Panc1 (cell line): ENCODE results near the gene CYFIP2. TPM values are rescaled to one million over a fixed set of nuclear protein-coding genes. Genes with fewer than 3 reads are reported as not detected.

ENCODE experiments used
- ATAC-seq: fragments of 200-7000 bp; cut with Tn5 transposase; 2 replicates; pipeline ENCODE4 v1.9.1; 2020; ENCODE audit warnings: mild to moderate bottlenecking, moderate library complexity
- BruUV-seq: library from RNA; stranded (reverse); fragments of 400-500 nt; replicated peaks from 2 replicates; lab custom pipeline; 2021; lab: Mats Ljungman, UMichigan
- CTCF ChIA-PET: fragments of 300-600 bp; sonication (Branson Sonifier 250); formaldehyde crosslinking; loops from one replicate; lab custom pipeline; 2022; ENCODE audit warnings: antibody characterized with exemption; lab: Charles Lee
- POLR2A ChIA-PET: fragments of 300-600 bp; sonication (Branson Sonifier 250); formaldehyde crosslinking; loops from one replicate; lab custom pipeline; 2022; ENCODE audit warnings: antibody characterized with exemption; lab: Charles Lee
- DNase-seq: peaks from one replicate; pipeline ENCODE4 v3.0.0-alpha.2; 2010; ENCODE audit warnings: low read depth, low spot score
- H3K27ac ChIP-seq: 2 replicates; pipeline ENCODE4 v1.5.1; 2011; ENCODE audit warnings: mild to moderate bottlenecking, low read length, inconsistent platforms
- H3K27me3 ChIP-seq: fragments of 200-500 bp; sonication (Bioruptor generic); 2 replicates; pipeline ENCODE4 v1.6.0; 2014; ENCODE audit warnings: low read length, inconsistent platforms; ENCODE audit not compliant: control insufficient read depth, insufficient read depth
- H3K36me3 ChIP-seq: fragments of 200-500 bp; sonication (Bioruptor generic); 2 replicates; pipeline ENCODE4 v1.5.1; 2014; ENCODE audit warnings: inconsistent platforms, mild to moderate bottlenecking, low read length, moderate library complexity; ENCODE audit not compliant: control insufficient read depth, insufficient read depth
- H3K4me1 ChIP-seq: 2 replicates; pipeline ENCODE4 v1.5.1; 2011; ENCODE audit warnings: inconsistent platforms, mild to moderate bottlenecking, low read length, moderate library complexity; ENCODE audit not compliant: control insufficient read depth, insufficient read depth
- H3K4me3 ChIP-seq, 2 experiments: 2 replicates each; pipeline ENCODE4 v1.5.1; 2011 to 2012; ENCODE audit warnings: low read depth in 2 of 2, low read length in 2 of 2, mild to moderate bottlenecking in 2 of 2, inconsistent platforms in 1 of 2, moderate library complexity in 1 of 2
- H3K9me3 ChIP-seq: fragments of 200-500 bp; sonication (Bioruptor generic); 2 replicates; pipeline ENCODE4 v1.5.1; 2014; ENCODE audit warnings: low read depth, mild to moderate bottlenecking, inconsistent platforms, low read length, moderate library complexity; ENCODE audit not compliant: control insufficient read depth, insufficient read depth
- CTCF ChIP-seq: fragments of 450-650 bp; IDR thresholded peaks from 2 replicates; pipeline ENCODE4 v1.5.1; 2017; ENCODE audit warnings: mild to moderate bottlenecking
- POLR2AphosphoS5 ChIP-seq: IDR thresholded peaks from 2 replicates; pipeline ENCODE4 v1.6.1; 2012; ENCODE audit warnings: mild to moderate bottlenecking, low read depth, low read length, moderate library complexity
- REST ChIP-seq, 2 experiments: IDR thresholded peaks; 2 replicates each; pipeline ENCODE4 v1.6.1; 2011 to 2012; ENCODE audit warnings: low read depth in 2 of 2, control low read depth in 1 of 2, low read length in 1 of 2, mild to moderate bottlenecking in 1 of 2, moderate library complexity in 1 of 2; ENCODE audit not compliant: insufficient read depth in 1 of 2
- SIN3A ChIP-seq: IDR thresholded peaks from 2 replicates; pipeline ENCODE4 v1.6.1; 2012; ENCODE audit warnings: low read depth, mild to moderate bottlenecking, low read length, moderate library complexity, borderline replicate concordance; ENCODE audit not compliant: insufficient read depth
- TCF7L2 ChIP-seq: IDR thresholded peaks from 2 replicates; pipeline ENCODE4 v1.6.1; 2011; ENCODE audit warnings: mild to moderate bottlenecking, low read depth, low read length, inconsistent platforms
- in situ Hi-C: cut with HindIII; loops from 2 replicates; pipeline ENCODE4 v1.10.0; 2016; ENCODE audit warnings: low sequenced_read_pairs, low pct_unique_long_range_greater_than_20kb
- intact Hi-C: fragments of 100-400 bp; cut with micrococcal nuclease; formaldehyde crosslinking; loops from one replicate; pipeline ENCODE4 v1.10.0; 2022; ENCODE audit not compliant: unreplicated experiment
- total RNA-seq: library from RNA; stranded (reverse); gene quantifications from one replicate; pipeline ENCODE4 v1.2.1, GENCODE V29; 2021; ENCODE audit not compliant: unreplicated experiment

Gene CYFIP2
- total RNA-seq, 1 experiment from 2014 or later, result 0.80 TPM

GRCh38 chr5:157358871-157359270 is 92.9 kb downstream of the CYFIP2 start:
- Histone ChIP-seq H3K36me3 (no peaks in the 10 kb centered on the region), H3K4me3 (no peak overlapping the region), H3K4me1 (no peaks in the 10 kb centered on the region), H3K27me3 (no peaks in the 10 kb centered on the region), H3K9me3 (no peaks in the 10 kb centered on the region), H3K27ac (no peak overlapping the region)
- intact Hi-C loops, result no loop called here
- BruUV-seq, result no TSS peak
- no peak for ATAC-seq
- ChIA-PET POLR2A (no interaction called here), CTCF (no interaction called here)
- no peak for DNase-seq
- in situ Hi-C loops, result no loop called here
- no peak for TF ChIP-seq TCF7L2
- TF ChIP-seq CTCF, result no peak
- no peak for TF ChIP-seq POLR2AphosphoS5
- TF ChIP-seq SIN3A, result no peak
- no peak for TF ChIP-seq REST (IDR thresholded peaks at IDR 0.05; ENCODE audit: insufficient read depth in 1 of 2, low read depth in 2 of 2, low read length in 1 of 2)

- Histone ChIP-seq H3K27me3 (no peaks in the 10 kb centered on the region), H3K27ac (no peak overlapping the region), H3K9me3 (no peaks in the 10 kb centered on the region), H3K36me3 (no peaks in the 10 kb centered on the region), H3K4me1 (no peaks in the 10 kb centered on the region), H3K4me3 (no peak overlapping the region)
- DNase-seq (no peak), ATAC-seq (no peak)
- TF ChIP-seq CTCF (no peak), POLR2AphosphoS5 (no peak), REST (IDR thresholded peaks at IDR 0.05; ENCODE audit: insufficient read depth in 1 of 2, low read depth in 2 of 2, low read length in 1 of 2) (no peak), SIN3A (no peak), TCF7L2 (no peak)
- CTCF ChIA-PET, result no interaction called here
- intact Hi-C loops (no loop called here), in situ Hi-C loops (no loop called here)
- no TSS peak for BruUV-seq
- POLR2A ChIA-PET, result no interaction called here
Measured at GRCh38 chr5:157359356-157360055, 93.6 kb downstream of the CYFIP2 start.
